Vagina (tissue), 2 donors: ENCODE results near the gene TOLLIP. TPM values are rescaled to one million over a fixed set of nuclear protein-coding genes. Genes with fewer than 3 reads are reported as not detected.

ENCODE experiments used
- DNase-seq, 2 donors: peaks; one replicate each; pipeline ENCODE4 v3.0.0-alpha.2; 2017; ENCODE audit errors: extremely low spot score in 2 of 2
- H3K27ac ChIP-seq: fragments of 200-600 bp; sonication (generic); one replicate; pipeline ENCODE4 v1.5.1; 2019
- H3K27me3 ChIP-seq: fragments of 200-600 bp; sonication (generic); one replicate; pipeline ENCODE4 v1.5.1; 2019
- H3K36me3 ChIP-seq, 2 donors: fragments of 200-600 bp; sonication (generic); one replicate each; pipeline ENCODE4 v1.5.1; 2017 to 2019
- H3K4me1 ChIP-seq: fragments of 200-600 bp; sonication (generic); one replicate; pipeline ENCODE4 v1.5.1; 2019
- H3K4me3 ChIP-seq, 2 donors: fragments of 200-600 bp; sonication (generic); 1 replicate in 1 of 2; 2 replicates in 1 of 2; pipeline ENCODE4 v1.5.1; 2016 to 2019
- H3K9me3 ChIP-seq: fragments of 200-600 bp; sonication (generic); one replicate; pipeline ENCODE4 v1.5.1; 2019
- POLR2A ChIP-seq, 2 donors: fragments of 450-650 bp; IDR thresholded peaks; one replicate each; pipeline ENCODE4 v1.6.1; 2017; ENCODE audit warnings: antibody characterized with exemption in 2 of 2, mild to moderate bottlenecking in 2 of 2, moderate library complexity in 2 of 2
- POLR2AphosphoS5 ChIP-seq, 2 donors: sonication (generic); formaldehyde crosslinking; IDR thresholded peaks; one replicate each; pipeline ENCODE4 v1.9.0; 2017; ENCODE audit warnings: antibody characterized with exemption in 2 of 2, mild to moderate bottlenecking in 2 of 2, low read depth in 1 of 2; ENCODE audit not compliant: insufficient read depth in 1 of 2
- intact Hi-C: fragments of 100-400 bp; cut with DNase I; formaldehyde crosslinking; loops from one replicate; pipeline ENCODE4 v1.15.1; 2023
- total RNA-seq: library from RNA; depleted of rRNA; stranded (reverse); fragments of >200 nt; gene quantifications from one replicate; pipeline ENCODE4 v1.2.3, GENCODE V29; 2016
- TF ChIP-seq, protein P1 (sequence below), 3 experiments: fragments of 450-650 bp in 2 of 3; fragments of 200-600 bp in 1 of 3; sonication (generic) in 1 of 3; IDR thresholded peaks; one replicate each; pipeline ENCODE4 v1.5.1; 2017 to 2019; ENCODE audit warnings: antibody characterized with exemption in 3 of 3, mild to moderate bottlenecking in 2 of 3, moderate library complexity in 2 of 3

The TOLLIP gene
- total RNA-seq, 1 donor from 2014 or later, result 52.5 TPM

GRCh38 chr11:1323774-1324173 is 14.3 kb upstream of the TOLLIP start:
- no peaks in the 10 kb centered on the region for H3K36me3 ChIP-seq
- H3K27ac ChIP-seq, result no peak overlapping the region
- no peaks in the 10 kb centered on the region for H3K27me3 ChIP-seq
- no peaks in the 10 kb centered on the region for H3K4me1 ChIP-seq
- no peak overlapping the region for H3K4me3 ChIP-seq
- DNase-seq, result no peak
- TF ChIP-seq, protein P1, sequence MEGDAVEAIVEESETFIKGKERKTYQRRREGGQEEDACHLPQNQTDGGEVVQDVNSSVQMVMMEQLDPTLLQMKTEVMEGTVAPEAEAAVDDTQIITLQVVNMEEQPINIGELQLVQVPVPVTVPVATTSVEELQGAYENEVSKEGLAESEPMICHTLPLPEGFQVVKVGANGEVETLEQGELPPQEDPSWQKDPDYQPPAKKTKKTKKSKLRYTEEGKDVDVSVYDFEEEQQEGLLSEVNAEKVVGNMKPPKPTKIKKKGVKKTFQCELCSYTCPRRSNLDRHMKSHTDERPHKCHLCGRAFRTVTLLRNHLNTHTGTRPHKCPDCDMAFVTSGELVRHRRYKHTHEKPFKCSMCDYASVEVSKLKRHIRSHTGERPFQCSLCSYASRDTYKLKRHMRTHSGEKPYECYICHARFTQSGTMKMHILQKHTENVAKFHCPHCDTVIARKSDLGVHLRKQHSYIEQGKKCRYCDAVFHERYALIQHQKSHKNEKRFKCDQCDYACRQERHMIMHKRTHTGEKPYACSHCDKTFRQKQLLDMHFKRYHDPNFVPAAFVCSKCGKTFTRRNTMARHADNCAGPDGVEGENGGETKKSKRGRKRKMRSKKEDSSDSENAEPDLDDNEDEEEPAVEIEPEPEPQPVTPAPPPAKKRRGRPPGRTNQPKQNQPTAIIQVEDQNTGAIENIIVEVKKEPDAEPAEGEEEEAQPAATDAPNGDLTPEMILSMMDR (IDR thresholded peaks at IDR 0.05), result no peak
- no peak for TF ChIP-seq POLR2A (IDR thresholded peaks at IDR 0.05)
- TF ChIP-seq POLR2AphosphoS5 (IDR thresholded peaks at IDR 0.05; ENCODE audit: insufficient read depth in 1 of 2, low read depth in 1 of 2), result no peak
- intact Hi-C loops, result no loop called here
- H3K9me3 ChIP-seq, result no peaks in the 10 kb centered on the region

- no peak for DNase-seq
- H3K27ac ChIP-seq, result no peak overlapping the region
Measured at GRCh38 chr11:1317993-1318392, 8.6 kb upstream of the TOLLIP start.

DNA sequence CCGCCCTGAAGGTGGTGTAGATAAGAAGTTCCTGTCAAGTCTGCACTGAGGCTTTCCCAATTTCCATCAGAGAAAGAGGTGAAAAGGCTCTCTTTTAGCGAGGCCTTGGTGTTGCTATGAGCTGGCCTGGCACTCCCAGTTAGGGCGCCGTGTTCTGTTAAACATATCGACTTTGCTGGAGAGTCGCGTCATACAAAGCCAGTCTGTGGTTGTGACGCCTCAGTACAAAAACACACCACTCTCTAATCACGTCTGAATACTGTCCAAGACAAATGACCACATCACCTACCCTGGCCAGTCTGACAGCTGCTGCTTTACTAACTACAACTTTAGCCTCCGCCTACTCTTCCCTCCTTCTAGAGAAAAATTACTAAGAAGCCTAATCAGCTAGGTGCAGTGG is 8.0 kb upstream of the TOLLIP start:
- H3K27me3 ChIP-seq, result no peaks in the 10 kb centered on the region
- no peak for TF ChIP-seq POLR2A (IDR thresholded peaks at IDR 0.05)
- intact Hi-C loops, result no loop called here
- H3K27ac ChIP-seq, result no peak overlapping the region
- H3K4me3 ChIP-seq, result no peak overlapping the region
- H3K36me3 ChIP-seq, result no peaks in the 10 kb centered on the region
- no peak for DNase-seq
- H3K4me1 ChIP-seq, result no peaks in the 10 kb centered on the region
- H3K9me3 ChIP-seq, result no peaks in the 10 kb centered on the region

More at GRCh38 chr11:1317993-1318392, 8.6 kb upstream of the TOLLIP start:
- H3K27me3 ChIP-seq, result no peaks in the 10 kb centered on the region
- no peaks in the 10 kb centered on the region for H3K36me3 ChIP-seq
- no peaks in the 10 kb centered on the region for H3K4me1 ChIP-seq
- H3K9me3 ChIP-seq, result no peaks in the 10 kb centered on the region
- intact Hi-C loops, result no loop called here
- H3K4me3 ChIP-seq, result no peak overlapping the region
- no peak for TF ChIP-seq POLR2A (IDR thresholded peaks at IDR 0.05)
- TF ChIP-seq, protein P1 (IDR thresholded peaks at IDR 0.05), result no peak
- TF ChIP-seq POLR2AphosphoS5 (IDR thresholded peaks at IDR 0.05; ENCODE audit: insufficient read depth in 1 of 2, low read depth in 1 of 2), result no peak

GRCh38 chr11:1310772-1311468 is 1.5 kb upstream of the TOLLIP start:
- intact Hi-C loops, result no loop called here
- Histone ChIP-seq H3K4me1 (peaks cover 41% of the 10 kb centered on the region), H3K9me3 (no peaks in the 10 kb centered on the region), H3K36me3 (peaks cover 0 to under 1% of the 10 kb centered on the region in 2 donors), H3K4me3 (peak overlapping the region; percentile 76 to 87), H3K27ac (no peak overlapping the region), H3K27me3 (no peaks in the 10 kb centered on the region)
- TF ChIP-seq POLR2A (IDR thresholded peaks at IDR 0.05) (no peak), POLR2AphosphoS5 (IDR thresholded peaks at IDR 0.05; ENCODE audit: insufficient read depth in 1 of 2, low read depth in 1 of 2) (no peak)
- TF ChIP-seq, protein P1 (IDR thresholded peaks at IDR 0.05), result no peak
- DNase-seq, result peak in 1 of 2 donors; percentile 81

DNA sequence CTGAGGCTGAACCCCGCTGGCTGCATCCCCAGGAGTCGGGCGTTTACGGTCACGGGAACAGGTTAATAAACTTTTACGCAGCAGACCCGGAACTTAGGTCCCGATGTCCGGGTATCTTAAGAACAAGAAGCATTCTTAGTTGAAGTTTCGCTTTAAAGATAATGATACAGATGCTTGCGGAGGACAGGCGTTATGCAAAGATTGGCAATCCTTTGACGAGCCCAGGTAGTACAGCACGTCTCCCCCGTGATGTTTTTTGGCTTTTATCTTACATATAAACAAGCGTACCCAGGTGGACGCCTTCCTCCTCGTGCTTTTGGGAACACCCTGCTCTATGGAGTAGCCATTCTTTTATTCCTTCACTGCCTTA is 871 bp upstream of the TOLLIP start:
- peak in 1 of 2 donors; percentile 67 for DNase-seq
- Histone ChIP-seq H3K27me3 (no peaks in the 10 kb centered on the region), H3K4me1 (peaks cover 47% of the 10 kb centered on the region), H3K4me3 (peak overlapping the region; percentile 76 to 87), H3K36me3 (peaks cover 0 to 6% of the 10 kb centered on the region in 2 donors), H3K9me3 (no peaks in the 10 kb centered on the region), H3K27ac (peak overlapping the region; percentile 96)
- TF ChIP-seq POLR2AphosphoS5 (IDR thresholded peaks at IDR 0.05; ENCODE audit: insufficient read depth in 1 of 2, low read depth in 1 of 2) (no peak), POLR2A (IDR thresholded peaks at IDR 0.05) (no peak)
- TF ChIP-seq, protein P1 (IDR thresholded peaks at IDR 0.05), result no peak
- intact Hi-C loops, result no loop called here
